A673 (cell line): Measurements from ENCODE around the gene PKD1. TPM values are rescaled to one million over a fixed set of nuclear protein-coding genes. Genes with fewer than 3 reads are reported as not detected.
A peak's percentile ranks its signal among the peaks of the same experiment; 100 is the strongest.

Source experiments
- BruUV-seq: library from RNA; stranded (reverse); fragments of 400-500 nt; replicated peaks from 2 replicates; lab custom pipeline; 2021; lab: Mats Ljungman, UMichigan
- CTCF ChIA-PET: fragments of 300-600 bp; sonication (Branson Sonifier 250); formaldehyde crosslinking; loops from one replicate; lab custom pipeline; 2022; ENCODE audit warnings: antibody characterized with exemption; lab: Charles Lee
- POLR2A ChIA-PET: fragments of 300-600 bp; sonication (Branson Sonifier 250); formaldehyde crosslinking; loops from one replicate; lab custom pipeline; 2022; ENCODE audit warnings: antibody characterized with exemption; ENCODE audit not compliant: low non-redundant PET; lab: Charles Lee
- DNase-seq: peaks from one replicate; pipeline ENCODE4 v3.0.0-alpha.2; 2015; ENCODE audit warnings: low spot score
- H3K27ac ChIP-seq: fragments of 200-600 bp; sonication (generic); 2 replicates; pipeline ENCODE4 v1.5.1; 2016; ENCODE audit warnings: mixed run types, low read depth, mild to moderate bottlenecking, mixed read lengths, antibody characterized with exemption, low read length; ENCODE audit not compliant: poor library complexity, severe bottlenecking
- H3K27me3 ChIP-seq: fragments of 200-600 bp; sonication (generic); replicated peaks from 2 replicates; pipeline ENCODE4 v1.6.1; 2017; ENCODE audit warnings: mixed run types, low read depth, mild to moderate bottlenecking, mixed read lengths, antibody characterized with exemption, low read length; ENCODE audit not compliant: insufficient read depth, poor library complexity
- H3K36me3 ChIP-seq: fragments of 200-600 bp; sonication (generic); 2 replicates; pipeline ENCODE4 v1.6.1; 2016; ENCODE audit warnings: mixed run types, mild to moderate bottlenecking, mixed read lengths, antibody characterized with exemption, low read length; ENCODE audit not compliant: insufficient read depth, poor library complexity, severe bottlenecking
- H3K4me1 ChIP-seq: fragments of 200-600 bp; sonication (generic); 2 replicates; pipeline ENCODE4 v1.6.1; 2017; ENCODE audit warnings: mixed run types, mild to moderate bottlenecking, mixed read lengths, antibody characterized with exemption, low read length; ENCODE audit not compliant: insufficient read depth, poor library complexity, severe bottlenecking
- H3K4me3 ChIP-seq: fragments of 200-600 bp; sonication (generic); 2 replicates; pipeline ENCODE4 v1.5.1; 2016; ENCODE audit warnings: low read depth, mixed run types, mild to moderate bottlenecking, mixed read lengths, low read length; ENCODE audit not compliant: poor library complexity, severe bottlenecking
- H3K9me3 ChIP-seq: fragments of 200-600 bp; sonication (generic); 2 replicates; pipeline ENCODE4 v1.6.1; 2016; ENCODE audit warnings: mixed run types, low read depth, mild to moderate bottlenecking, mixed read lengths, antibody characterized with exemption, low read length; ENCODE audit not compliant: poor library complexity, severe bottlenecking
- EZH2 ChIP-seq: fragments of 200-600 bp; sonication (generic); IDR thresholded peaks from 2 replicates; pipeline ENCODE4 v1.6.1; 2017; ENCODE audit warnings: borderline replicate concordance, low read depth, mild to moderate bottlenecking, mixed read lengths, antibody characterized with exemption, low read length; ENCODE audit not compliant: poor library complexity, severe bottlenecking
- intact Hi-C: fragments of 100-400 bp; cut with micrococcal nuclease; formaldehyde crosslinking; loops from one replicate; pipeline ENCODE4 v1.10.0; 2022; ENCODE audit not compliant: unreplicated experiment
- total RNA-seq: library from RNA; stranded (reverse); gene quantifications from 2 replicates; pipeline ENCODE4 v1.2.3, GENCODE V29; 2021
- TF ChIP-seq, protein P1 (sequence below): fragments of 300-800, 200-600 bp; sonication (generic); conservative IDR thresholded peaks from 2 replicates; pipeline ENCODE4 v1.5.1; 2017; ENCODE audit warnings: low read depth, mild to moderate bottlenecking, antibody characterized with exemption, low read length, moderate library complexity, mixed read lengths

The PKD1 gene
- total RNA-seq, 1 experiment from 2014 or later, result 121 TPM

DNA sequence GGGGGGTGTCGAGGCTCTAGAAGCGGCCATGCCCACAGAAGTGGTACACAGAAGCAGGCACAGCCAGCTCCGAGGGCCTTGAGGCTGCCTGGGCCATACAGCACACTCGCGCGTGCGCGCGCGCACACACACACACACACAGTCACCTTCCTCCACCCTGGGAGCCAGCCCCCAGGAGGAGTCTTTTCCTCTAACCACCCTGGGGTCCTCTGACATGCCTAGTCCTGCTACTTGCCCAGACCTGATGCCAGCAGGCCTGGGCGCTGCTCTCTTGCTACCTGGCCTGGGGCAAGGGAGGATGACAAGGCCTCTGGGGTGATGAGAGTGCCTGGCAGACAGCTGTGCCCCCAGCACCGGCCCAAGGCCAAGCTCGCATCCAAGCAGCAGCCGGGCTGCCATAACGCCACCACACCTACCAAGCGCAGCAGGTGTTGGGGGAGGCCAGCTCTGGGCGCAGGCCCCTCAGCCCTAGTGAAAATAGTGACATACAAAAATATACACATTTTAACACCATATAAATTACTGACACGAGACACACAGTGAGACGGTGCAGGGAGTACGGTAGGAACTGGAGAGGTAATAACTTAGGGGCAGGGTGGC lies 46.8 kb downstream of the PKD1 start:
- H3K4me1 ChIP-seq, result no peaks in the 10 kb centered on the region
- H3K36me3 ChIP-seq, result peaks cover 50% of the 10 kb centered on the region
- no peak overlapping the region for H3K27ac ChIP-seq
- no peaks in the 10 kb centered on the region for H3K9me3 ChIP-seq
- no peaks in the 10 kb centered on the region for H3K27me3 ChIP-seq
- CTCF ChIA-PET, result no interaction called here
- TSS peak; percentile 41 for BruUV-seq
- intact Hi-C loops, result no loop called here
- POLR2A ChIA-PET, result no interaction called here
- H3K4me3 ChIP-seq, result no peak overlapping the region
- TF ChIP-seq EZH2, result no peak
- TF ChIP-seq, protein P1, sequence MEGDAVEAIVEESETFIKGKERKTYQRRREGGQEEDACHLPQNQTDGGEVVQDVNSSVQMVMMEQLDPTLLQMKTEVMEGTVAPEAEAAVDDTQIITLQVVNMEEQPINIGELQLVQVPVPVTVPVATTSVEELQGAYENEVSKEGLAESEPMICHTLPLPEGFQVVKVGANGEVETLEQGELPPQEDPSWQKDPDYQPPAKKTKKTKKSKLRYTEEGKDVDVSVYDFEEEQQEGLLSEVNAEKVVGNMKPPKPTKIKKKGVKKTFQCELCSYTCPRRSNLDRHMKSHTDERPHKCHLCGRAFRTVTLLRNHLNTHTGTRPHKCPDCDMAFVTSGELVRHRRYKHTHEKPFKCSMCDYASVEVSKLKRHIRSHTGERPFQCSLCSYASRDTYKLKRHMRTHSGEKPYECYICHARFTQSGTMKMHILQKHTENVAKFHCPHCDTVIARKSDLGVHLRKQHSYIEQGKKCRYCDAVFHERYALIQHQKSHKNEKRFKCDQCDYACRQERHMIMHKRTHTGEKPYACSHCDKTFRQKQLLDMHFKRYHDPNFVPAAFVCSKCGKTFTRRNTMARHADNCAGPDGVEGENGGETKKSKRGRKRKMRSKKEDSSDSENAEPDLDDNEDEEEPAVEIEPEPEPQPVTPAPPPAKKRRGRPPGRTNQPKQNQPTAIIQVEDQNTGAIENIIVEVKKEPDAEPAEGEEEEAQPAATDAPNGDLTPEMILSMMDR, result no peak
- DNase-seq, result no peak

DNA sequence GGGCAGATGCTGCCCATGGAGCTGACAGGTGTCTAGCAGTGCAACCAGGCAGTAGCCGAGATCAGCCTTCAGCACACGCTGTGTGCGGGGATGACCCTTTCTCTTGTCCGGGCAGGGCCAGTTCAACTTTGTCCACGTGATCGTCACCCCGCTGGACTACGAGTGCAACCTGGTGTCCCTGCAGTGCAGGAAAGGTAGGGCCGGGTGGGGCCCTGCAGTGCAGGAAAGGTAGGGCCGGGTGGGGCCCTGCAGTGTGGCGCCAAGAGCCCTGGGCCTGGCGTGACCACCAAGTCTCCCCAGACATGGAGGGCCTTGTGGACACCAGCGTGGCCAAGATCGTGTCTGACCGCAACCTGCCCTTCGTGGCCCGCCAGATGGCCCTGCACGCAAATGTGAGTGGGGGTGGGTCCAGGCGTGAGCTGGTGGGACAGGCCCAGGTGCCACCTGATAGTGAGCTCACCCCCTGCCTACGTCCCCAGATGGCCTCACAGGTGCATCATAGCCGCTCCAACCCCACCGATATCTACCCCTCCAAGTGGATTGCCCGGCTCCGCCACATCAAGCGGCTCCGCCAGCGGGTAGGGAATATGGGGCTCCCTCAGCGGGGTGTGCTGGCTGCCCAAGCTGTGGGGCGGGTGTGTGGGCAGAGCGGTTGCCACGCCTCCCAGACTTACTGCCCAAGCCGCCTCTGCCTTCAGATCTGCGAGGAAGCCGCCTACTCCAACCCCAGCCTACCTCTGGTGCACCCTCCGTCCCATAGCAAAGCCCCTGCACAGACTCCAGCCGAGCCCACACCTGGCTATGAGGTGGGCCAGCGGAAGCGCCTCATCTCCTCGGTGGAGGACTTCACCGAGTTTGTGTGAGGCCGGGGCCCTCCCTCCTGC lies 47.7 kb downstream of the PKD1 start:
- peaks cover 43% of the 10 kb centered on the region for H3K36me3 ChIP-seq
- CTCF ChIA-PET, result no interaction called here
- BruUV-seq, result no TSS peak

DNA sequence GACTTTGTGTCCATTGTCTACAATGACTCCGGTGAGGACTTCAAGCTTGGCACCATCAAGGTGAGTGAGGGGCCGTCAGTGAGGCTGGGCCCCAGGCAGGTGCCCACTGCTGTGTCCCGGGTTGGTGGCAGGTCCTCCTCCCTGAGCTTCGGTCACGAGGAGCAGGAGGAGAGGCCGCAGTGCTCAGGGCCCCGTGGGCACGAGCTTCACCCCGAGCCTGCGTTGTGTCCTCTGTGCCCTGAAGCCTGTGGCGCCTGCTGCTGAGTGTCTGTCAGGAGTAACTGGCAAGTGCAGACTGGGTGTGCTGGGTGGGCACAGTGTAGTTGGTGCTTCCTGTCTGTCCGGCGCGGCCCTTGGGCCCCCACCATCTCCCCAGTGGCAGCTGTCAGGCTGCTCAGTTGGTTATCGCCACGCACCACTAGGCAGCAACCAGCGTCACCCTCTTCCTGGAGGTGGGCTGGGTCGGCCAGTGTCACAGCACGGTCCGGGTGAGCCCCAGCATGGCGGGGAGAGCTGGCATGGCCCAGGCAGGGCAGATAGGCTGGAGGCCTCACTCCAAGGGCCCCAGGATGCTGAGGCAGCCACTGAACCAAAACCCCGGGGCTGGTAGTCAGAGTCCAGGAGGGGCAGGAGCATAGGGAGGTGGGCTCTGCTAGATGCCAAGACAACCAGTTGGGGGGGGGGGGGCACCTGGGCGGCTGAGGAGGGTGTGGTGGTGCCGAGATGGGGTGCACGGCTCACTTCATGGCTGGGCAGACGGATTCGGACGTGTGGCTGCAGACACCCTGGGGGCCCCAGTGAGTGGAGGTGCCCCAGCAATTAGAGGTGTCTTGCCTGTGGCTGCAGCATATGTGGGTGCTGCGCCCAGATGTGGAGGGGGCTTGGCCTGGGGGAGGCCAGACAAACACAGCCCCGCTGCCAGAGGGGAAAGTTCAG lies 48.6 kb downstream of the PKD1 start:
- intact Hi-C loops, result no loop called here
- no peak for DNase-seq
- TF ChIP-seq EZH2, result no peak
- TF ChIP-seq, protein P1, result no peak
- ChIA-PET CTCF (no interaction called here), POLR2A (no interaction called here)
- H3K36me3 ChIP-seq, result peaks cover 38% of the 10 kb centered on the region
- no peaks in the 10 kb centered on the region for H3K9me3 ChIP-seq
- no peak overlapping the region for H3K4me3 ChIP-seq
- H3K27ac ChIP-seq, result no peak overlapping the region
- no peaks in the 10 kb centered on the region for H3K27me3 ChIP-seq
- no TSS peak for BruUV-seq
- H3K4me1 ChIP-seq, result no peaks in the 10 kb centered on the region

More for the DNA sequence above, 47.7 kb downstream of the PKD1 start:
- Histone ChIP-seq H3K4me3 (no peak overlapping the region), H3K27me3 (no peaks in the 10 kb centered on the region), H3K4me1 (no peaks in the 10 kb centered on the region), H3K9me3 (no peaks in the 10 kb centered on the region), H3K27ac (no peak overlapping the region)
- POLR2A ChIA-PET, result no interaction called here
- intact Hi-C loops, result no loop called here
- TF ChIP-seq EZH2, result no peak
- TF ChIP-seq, protein P1, result no peak
- no peak for DNase-seq
